Neural cell (in vitro differentiated cells): ENCODE data around the gene RNF181. TPM values are rescaled to one million over a fixed set of nuclear protein-coding genes. Genes with fewer than 3 reads are reported as not detected.
"Not testable (repeated sequence)": the region's sequence is repeated elsewhere in the genome, so short reads cannot be mapped to it uniquely, and the experiment has no call there.

Experiments used
- H2AFZ ChIP-seq: fragments of 200-600, 300-800 bp; sonication (generic), shearing (Covaris generic); 2 replicates; pipeline ENCODE4 v1.6.0; 2014; ENCODE audit warnings: low read depth, mild to moderate bottlenecking, antibody characterized with exemption, low read length, moderate library complexity
- H3F3A ChIP-seq: fragments of 200-600 bp; shearing (Covaris generic); 2 replicates; pipeline ENCODE4 v1.6.1; 2016; ENCODE audit warnings: mild to moderate bottlenecking, moderate library complexity, mixed read lengths, antibody characterized with exemption, low read length; ENCODE audit not compliant: insufficient read depth, poor library complexity, severe bottlenecking
- H3K27ac ChIP-seq: fragments of 200-600, 300-800 bp; sonication (generic), shearing (Covaris generic); 2 replicates; pipeline ENCODE4 v1.5.1; 2014; ENCODE audit warnings: mild to moderate bottlenecking, low read length, moderate library complexity
- H3K27me3 ChIP-seq: fragments of 300-800, 200-600 bp; sonication (generic), shearing (Covaris generic); 2 replicates; pipeline ENCODE4 v1.6.0; 2014; ENCODE audit warnings: mild to moderate bottlenecking, low read depth, low read length, moderate library complexity; ENCODE audit not compliant: insufficient read depth
- H3K36me3 ChIP-seq: fragments of 300-800, 200-600 bp; sonication (generic), shearing (Covaris generic); 2 replicates; pipeline ENCODE4 v1.5.1; 2014; ENCODE audit warnings: mild to moderate bottlenecking, antibody characterized with exemption, low read length, moderate library complexity; ENCODE audit not compliant: insufficient read depth
- H3K4me2 ChIP-seq: fragments of 300-800, 200-600 bp; sonication (generic), shearing (Covaris generic); 2 replicates; pipeline ENCODE4 v1.6.0; 2014; ENCODE audit warnings: mild to moderate bottlenecking, low read length
- H3K4me3 ChIP-seq: fragments of 300-800, 200-600 bp; sonication (generic), shearing (Covaris generic); 2 replicates; pipeline ENCODE4 v1.5.1; 2014; ENCODE audit warnings: mild to moderate bottlenecking, low read length, moderate library complexity
- H3K79me2 ChIP-seq: fragments of 200-600 bp; shearing (Covaris generic); replicated peaks from 2 replicates; pipeline ENCODE4 v1.6.0; 2014; ENCODE audit warnings: mild to moderate bottlenecking, low read length, moderate library complexity; ENCODE audit not compliant: insufficient read depth
- H3K9ac ChIP-seq: fragments of 300-800, 200-600 bp; sonication (generic), shearing (Covaris generic); 2 replicates; pipeline ENCODE4 v1.6.1; 2016; ENCODE audit warnings: mild to moderate bottlenecking, low read length, mixed read lengths
- H3K9me2 ChIP-seq: fragments of 200-600 bp; shearing (Covaris generic); 2 replicates; pipeline ENCODE4 v1.6.1; 2016; ENCODE audit warnings: mild to moderate bottlenecking, low read length, mixed read lengths; ENCODE audit not compliant: insufficient read depth
- H3K9me3 ChIP-seq: fragments of 200-600, 300-800 bp; sonication (generic), shearing (Covaris generic); 2 replicates; pipeline ENCODE4 v1.6.1; 2016; ENCODE audit warnings: mild to moderate bottlenecking, mixed run types, low read length, moderate library complexity, mixed read lengths
- H4K20me1 ChIP-seq: fragments of 200-600 bp; shearing (Covaris generic); 2 replicates; pipeline ENCODE4 v1.6.1; 2016; ENCODE audit warnings: mild to moderate bottlenecking, mixed run types; ENCODE audit not compliant: insufficient read depth
- EP300 ChIP-seq: fragments of 450-650 bp; conservative IDR thresholded peaks from 2 replicates; pipeline ENCODE4 v1.6.1; 2014; ENCODE audit warnings: antibody characterized with exemption, mild to moderate bottlenecking, moderate library complexity; ENCODE audit not compliant: poor library complexity, severe bottlenecking
- EZH2 ChIP-seq: fragments of 200-600, 300-800 bp; shearing (Covaris generic), sonication (generic); IDR thresholded peaks from 2 replicates; pipeline ENCODE4 v1.6.1; 2014; ENCODE audit warnings: antibody characterized with exemption, low read length, borderline replicate concordance, mild to moderate bottlenecking; ENCODE audit not compliant: insufficient read depth, poor library complexity, severe bottlenecking
- MXI1 ChIP-seq: fragments of 450-650 bp; conservative IDR thresholded peaks from 2 replicates; pipeline ENCODE4 v1.6.1; 2014; ENCODE audit warnings: antibody characterized with exemption, mild to moderate bottlenecking; ENCODE audit not compliant: poor library complexity, severe bottlenecking
- POLR2AphosphoS5 ChIP-seq: IDR thresholded peaks from 2 replicates; pipeline ENCODE4 v1.6.1; 2012
- RAD21 ChIP-seq: fragments of 450-650 bp; conservative IDR thresholded peaks from 2 replicates; pipeline ENCODE4 v1.6.1; 2014; ENCODE audit warnings: antibody characterized with exemption, mild to moderate bottlenecking, moderate library complexity
- REST ChIP-seq: IDR thresholded peaks from 2 replicates; pipeline ENCODE4 v1.6.1; 2012; ENCODE audit warnings: borderline replicate concordance
- SMC3 ChIP-seq: fragments of 450-650 bp; conservative IDR thresholded peaks from 2 replicates; pipeline ENCODE4 v1.6.1; 2014; ENCODE audit warnings: antibody characterized with exemption, mild to moderate bottlenecking, moderate library complexity; ENCODE audit not compliant: poor library complexity
- TAF1 ChIP-seq: IDR thresholded peaks from 2 replicates; pipeline ENCODE4 v1.6.1; 2012; ENCODE audit warnings: low read depth
- polyA plus RNA-seq: library from polyadenylated mRNA; depleted of rRNA; stranded (reverse); fragments of >200 nt; gene quantifications from 2 replicates; pipeline ENCODE4 v1.2.3, GENCODE V29; 2014
- TF ChIP-seq, protein P1 (sequence below): fragments of 450-650 bp; IDR thresholded peaks from 2 replicates; pipeline ENCODE4 v1.5.1; 2014; ENCODE audit warnings: antibody characterized with exemption, mild to moderate bottlenecking, moderate library complexity; ENCODE audit not compliant: poor library complexity, severe bottlenecking

The RNF181 gene
- polyA plus RNA-seq, 1 donor from 2014 or later: 330 TPM

GRCh38 chr2:85590950-85591349 is 4.6 kb upstream of the RNF181 start:
- H3K79me2 ChIP-seq: peaks cover 4% of the 10 kb centered on the region
- no peaks in the 10 kb centered on the region for H3F3A ChIP-seq
- H3K36me3 ChIP-seq: no peaks in the 10 kb centered on the region
- peaks cover 2% of the 10 kb centered on the region for H3K27me3 ChIP-seq
- no peak overlapping the region for H3K9ac ChIP-seq
- no peaks in the 10 kb centered on the region for H3K9me2 ChIP-seq
- H2AFZ ChIP-seq: no peak overlapping the region
- no peak overlapping the region for H3K27ac ChIP-seq
- no peak overlapping the region for H3K4me2 ChIP-seq
- TF ChIP-seq SMC3: no peak
- no peak for TF ChIP-seq POLR2AphosphoS5
- TF ChIP-seq EZH2: no peak
- TF ChIP-seq, protein P1, sequence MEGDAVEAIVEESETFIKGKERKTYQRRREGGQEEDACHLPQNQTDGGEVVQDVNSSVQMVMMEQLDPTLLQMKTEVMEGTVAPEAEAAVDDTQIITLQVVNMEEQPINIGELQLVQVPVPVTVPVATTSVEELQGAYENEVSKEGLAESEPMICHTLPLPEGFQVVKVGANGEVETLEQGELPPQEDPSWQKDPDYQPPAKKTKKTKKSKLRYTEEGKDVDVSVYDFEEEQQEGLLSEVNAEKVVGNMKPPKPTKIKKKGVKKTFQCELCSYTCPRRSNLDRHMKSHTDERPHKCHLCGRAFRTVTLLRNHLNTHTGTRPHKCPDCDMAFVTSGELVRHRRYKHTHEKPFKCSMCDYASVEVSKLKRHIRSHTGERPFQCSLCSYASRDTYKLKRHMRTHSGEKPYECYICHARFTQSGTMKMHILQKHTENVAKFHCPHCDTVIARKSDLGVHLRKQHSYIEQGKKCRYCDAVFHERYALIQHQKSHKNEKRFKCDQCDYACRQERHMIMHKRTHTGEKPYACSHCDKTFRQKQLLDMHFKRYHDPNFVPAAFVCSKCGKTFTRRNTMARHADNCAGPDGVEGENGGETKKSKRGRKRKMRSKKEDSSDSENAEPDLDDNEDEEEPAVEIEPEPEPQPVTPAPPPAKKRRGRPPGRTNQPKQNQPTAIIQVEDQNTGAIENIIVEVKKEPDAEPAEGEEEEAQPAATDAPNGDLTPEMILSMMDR: no peak
- no peaks in the 10 kb centered on the region for H3K9me3 ChIP-seq
- no peaks in the 10 kb centered on the region for H4K20me1 ChIP-seq
- no peak overlapping the region for H3K4me3 ChIP-seq

DNA sequence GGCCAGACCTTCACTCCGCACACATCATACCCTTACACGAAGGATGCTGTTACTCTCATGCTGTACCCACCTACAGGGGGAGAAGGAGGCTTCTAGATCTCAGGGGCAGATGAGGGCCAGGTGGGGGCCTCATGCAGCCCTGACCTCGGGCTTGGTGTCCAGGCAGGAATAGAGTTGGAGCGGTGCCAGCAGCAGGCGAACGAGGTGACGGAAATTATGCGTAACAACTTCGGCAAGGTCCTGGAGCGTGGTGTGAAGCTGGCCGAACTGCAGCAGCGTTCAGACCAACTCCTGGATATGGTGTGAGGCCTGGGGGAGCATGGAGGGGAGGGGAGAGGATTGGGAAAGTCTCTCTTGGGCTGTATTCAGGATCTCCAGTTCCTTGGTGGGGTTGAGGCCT is 4.0 kb upstream of the RNF181 start:
- Histone ChIP-seq H4K20me1 (no peaks in the 10 kb centered on the region), H3K27me3 (no peaks in the 10 kb centered on the region), H3K79me2 (peaks cover 10% of the 10 kb centered on the region), H3K9ac (no peak overlapping the region), H3K36me3 (no peaks in the 10 kb centered on the region), H3K27ac (no peak overlapping the region), H3K4me3 (no peak overlapping the region), H3K9me3 (no peaks in the 10 kb centered on the region), H3K4me2 (no peak overlapping the region), H3F3A (no peaks in the 10 kb centered on the region), H2AFZ (no peak overlapping the region), H3K9me2 (no peaks in the 10 kb centered on the region)
- TF ChIP-seq MXI1 (no peak), SMC3 (no peak), EP300 (no peak), POLR2AphosphoS5 (no peak)

- H3K27me3 ChIP-seq, H3K27ac ChIP-seq, H3K9me3 ChIP-seq, H2AFZ ChIP-seq, H3K4me3 ChIP-seq, H3K36me3 ChIP-seq, H3K9me2 ChIP-seq, H3K9ac ChIP-seq, H4K20me1 ChIP-seq, H3F3A ChIP-seq, H3K4me2 ChIP-seq: not testable (repeated sequence)
- peaks cover 11% of the 10 kb centered on the region for H3K79me2 ChIP-seq
These were observed 3.2 kb upstream of the RNF181 start for GRCh38 chr2:85592299-85592698.

DNA sequence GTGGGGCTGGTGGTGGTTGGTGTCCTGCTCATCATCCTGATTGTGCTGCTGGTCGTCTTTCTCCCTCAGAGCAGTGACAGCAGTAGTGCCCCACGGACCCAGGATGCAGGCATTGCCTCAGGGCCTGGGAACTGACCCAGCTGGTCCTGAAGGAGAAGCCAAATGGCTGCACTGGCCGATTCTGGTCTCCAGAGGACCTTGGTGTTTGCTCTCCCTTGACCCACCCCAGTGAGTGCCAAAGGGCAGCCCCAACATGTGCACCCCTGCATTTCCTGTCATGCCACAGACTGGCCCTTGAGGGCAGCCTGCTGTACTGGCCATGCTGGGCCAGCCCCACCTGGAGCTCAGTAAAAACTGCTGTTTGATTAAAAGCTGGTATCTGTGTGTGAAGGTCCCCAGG is 2.5 kb upstream of the RNF181 start:
- Histone ChIP-seq H3K79me2 (peaks cover 11% of the 10 kb centered on the region), H2AFZ (no peak overlapping the region), H3F3A (no peaks in the 10 kb centered on the region), H3K9ac (no peak overlapping the region), H3K27me3 (no peaks in the 10 kb centered on the region), H3K27ac (no peak overlapping the region), H3K36me3 (no peaks in the 10 kb centered on the region), H3K9me3 (no peaks in the 10 kb centered on the region), H4K20me1 (no peaks in the 10 kb centered on the region), H3K9me2 (no peaks in the 10 kb centered on the region), H3K4me2 (no peak overlapping the region), H3K4me3 (no peak overlapping the region)
- TF ChIP-seq POLR2AphosphoS5: no peak
- TF ChIP-seq, protein P1: no peak
- no peak for TF ChIP-seq TAF1
- TF ChIP-seq MXI1: no peak
- TF ChIP-seq EP300: no peak
- no peak for TF ChIP-seq REST
- TF ChIP-seq EZH2: no peak
- no peak for TF ChIP-seq RAD21
